ENCODE results near the gene SLC7A11.

DNA sequence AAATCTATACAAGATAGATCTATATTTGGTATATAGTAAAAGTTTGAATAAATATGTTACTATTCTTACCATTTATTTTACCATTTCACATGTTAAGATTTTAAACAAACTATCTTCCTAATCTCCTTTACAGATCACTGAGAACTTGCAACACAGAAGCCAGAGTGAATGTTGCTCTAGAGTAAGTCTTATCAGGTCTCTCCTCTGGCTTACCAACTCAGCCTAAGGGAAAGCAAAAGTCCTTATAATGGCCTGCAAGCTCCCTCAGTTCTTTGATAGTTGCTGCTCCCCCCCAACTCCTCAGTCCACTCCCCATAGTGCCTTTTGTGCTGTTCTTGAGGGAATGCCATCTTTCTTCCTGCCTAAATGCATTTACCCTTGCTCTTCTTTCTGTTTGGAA, 25.7 kb upstream of the SLC7A11 start:
- TF ChIP-seq, protein P1, sequence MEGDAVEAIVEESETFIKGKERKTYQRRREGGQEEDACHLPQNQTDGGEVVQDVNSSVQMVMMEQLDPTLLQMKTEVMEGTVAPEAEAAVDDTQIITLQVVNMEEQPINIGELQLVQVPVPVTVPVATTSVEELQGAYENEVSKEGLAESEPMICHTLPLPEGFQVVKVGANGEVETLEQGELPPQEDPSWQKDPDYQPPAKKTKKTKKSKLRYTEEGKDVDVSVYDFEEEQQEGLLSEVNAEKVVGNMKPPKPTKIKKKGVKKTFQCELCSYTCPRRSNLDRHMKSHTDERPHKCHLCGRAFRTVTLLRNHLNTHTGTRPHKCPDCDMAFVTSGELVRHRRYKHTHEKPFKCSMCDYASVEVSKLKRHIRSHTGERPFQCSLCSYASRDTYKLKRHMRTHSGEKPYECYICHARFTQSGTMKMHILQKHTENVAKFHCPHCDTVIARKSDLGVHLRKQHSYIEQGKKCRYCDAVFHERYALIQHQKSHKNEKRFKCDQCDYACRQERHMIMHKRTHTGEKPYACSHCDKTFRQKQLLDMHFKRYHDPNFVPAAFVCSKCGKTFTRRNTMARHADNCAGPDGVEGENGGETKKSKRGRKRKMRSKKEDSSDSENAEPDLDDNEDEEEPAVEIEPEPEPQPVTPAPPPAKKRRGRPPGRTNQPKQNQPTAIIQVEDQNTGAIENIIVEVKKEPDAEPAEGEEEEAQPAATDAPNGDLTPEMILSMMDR (IDR thresholded peaks at IDR 0.05; ENCODE audit: poor library complexity, severe bottlenecking): no peak
- TF ChIP-seq POLR2AphosphoS5 (IDR thresholded peaks at IDR 0.05) (no peak), EP300 (conservative IDR thresholded peaks at IDR 0.05; ENCODE audit: poor library complexity, severe bottlenecking) (no peak), TAF1 (IDR thresholded peaks at IDR 0.05; ENCODE audit: low read depth) (no peak), RAD21 (conservative IDR thresholded peaks at IDR 0.05) (no peak), SMC3 (conservative IDR thresholded peaks at IDR 0.05; ENCODE audit: poor library complexity) (no peak), EZH2 (IDR thresholded peaks at IDR 0.05; ENCODE audit: borderline replicate concordance, insufficient read depth, low read length, poor library complexity, severe bottlenecking) (no peak), MXI1 (conservative IDR thresholded peaks at IDR 0.05; ENCODE audit: poor library complexity, severe bottlenecking) (no peak)
- TF ChIP-seq, protein P2, sequence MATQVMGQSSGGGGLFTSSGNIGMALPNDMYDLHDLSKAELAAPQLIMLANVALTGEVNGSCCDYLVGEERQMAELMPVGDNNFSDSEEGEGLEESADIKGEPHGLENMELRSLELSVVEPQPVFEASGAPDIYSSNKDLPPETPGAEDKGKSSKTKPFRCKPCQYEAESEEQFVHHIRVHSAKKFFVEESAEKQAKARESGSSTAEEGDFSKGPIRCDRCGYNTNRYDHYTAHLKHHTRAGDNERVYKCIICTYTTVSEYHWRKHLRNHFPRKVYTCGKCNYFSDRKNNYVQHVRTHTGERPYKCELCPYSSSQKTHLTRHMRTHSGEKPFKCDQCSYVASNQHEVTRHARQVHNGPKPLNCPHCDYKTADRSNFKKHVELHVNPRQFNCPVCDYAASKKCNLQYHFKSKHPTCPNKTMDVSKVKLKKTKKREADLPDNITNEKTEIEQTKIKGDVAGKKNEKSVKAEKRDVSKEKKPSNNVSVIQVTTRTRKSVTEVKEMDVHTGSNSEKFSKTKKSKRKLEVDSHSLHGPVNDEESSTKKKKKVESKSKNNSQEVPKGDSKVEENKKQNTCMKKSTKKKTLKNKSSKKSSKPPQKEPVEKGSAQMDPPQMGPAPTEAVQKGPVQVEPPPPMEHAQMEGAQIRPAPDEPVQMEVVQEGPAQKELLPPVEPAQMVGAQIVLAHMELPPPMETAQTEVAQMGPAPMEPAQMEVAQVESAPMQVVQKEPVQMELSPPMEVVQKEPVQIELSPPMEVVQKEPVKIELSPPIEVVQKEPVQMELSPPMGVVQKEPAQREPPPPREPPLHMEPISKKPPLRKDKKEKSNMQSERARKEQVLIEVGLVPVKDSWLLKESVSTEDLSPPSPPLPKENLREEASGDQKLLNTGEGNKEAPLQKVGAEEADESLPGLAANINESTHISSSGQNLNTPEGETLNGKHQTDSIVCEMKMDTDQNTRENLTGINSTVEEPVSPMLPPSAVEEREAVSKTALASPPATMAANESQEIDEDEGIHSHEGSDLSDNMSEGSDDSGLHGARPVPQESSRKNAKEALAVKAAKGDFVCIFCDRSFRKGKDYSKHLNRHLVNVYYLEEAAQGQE (IDR thresholded peaks at IDR 0.05; ENCODE audit: borderline replicate concordance): no peak
